ENCODE measurements around the gene EAF2.

The EAF2 gene

DNA sequence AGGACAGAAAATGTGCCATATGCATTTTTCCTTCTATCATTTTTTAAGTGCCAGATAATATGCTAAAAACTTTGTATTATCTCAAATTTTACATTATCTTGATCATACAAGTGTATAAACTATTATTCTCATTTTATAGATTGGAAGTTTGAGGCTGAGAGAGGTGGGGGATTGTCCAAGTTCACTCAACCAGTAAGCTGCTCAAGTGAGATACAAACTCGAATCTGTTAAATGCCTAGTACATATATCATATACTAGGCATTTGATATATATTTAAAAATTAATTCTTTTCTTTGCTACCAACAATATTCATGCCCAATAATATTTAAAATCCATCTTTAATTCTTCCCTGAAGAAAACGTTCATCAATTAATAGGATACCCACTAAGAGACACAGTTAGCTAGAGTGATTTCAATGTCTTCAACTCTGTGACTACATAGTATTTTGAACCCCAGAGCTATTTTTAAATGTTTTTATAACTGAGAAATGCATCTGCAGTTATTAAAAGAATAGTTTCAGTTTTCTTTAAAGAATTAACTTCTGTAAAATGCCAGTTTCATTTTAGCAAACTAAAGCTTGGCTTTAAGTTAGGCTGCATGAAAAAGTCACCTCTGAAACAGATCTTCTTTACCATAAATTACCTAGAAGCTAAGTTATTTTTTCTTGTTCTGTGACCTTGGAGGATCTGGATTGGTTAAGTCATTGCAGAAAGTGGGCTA lies 40.6 kb upstream of the EAF2 start:
- Histone ChIP-seq H3K9ac (ENCODE audit: low read length) (no peak overlapping the region), H3K9me2 (ENCODE audit: low read depth, low read length) (no peaks in the 10 kb centered on the region), H3K9me3 (ENCODE audit: low read length) (no peaks in the 10 kb centered on the region), H3K27me3 (ENCODE audit: insufficient read depth, low read length) (no peaks in the 10 kb centered on the region), H3K27ac (ENCODE audit: low read depth, low read length, poor library complexity, severe bottlenecking) (no peak overlapping the region), H3K4me3 (ENCODE audit: low read depth, low read length, poor library complexity, severe bottlenecking) (no peak overlapping the region), H3K4me2 (ENCODE audit: low read length) (no peak overlapping the region), H3K36me3 (ENCODE audit: insufficient read depth, low read length) (peaks cover 70% of the 10 kb centered on the region), H3K79me2 (ENCODE audit: insufficient read depth, low read length) (no peaks in the 10 kb centered on the region), H3F3A (ENCODE audit: insufficient read depth, low read length) (no peaks in the 10 kb centered on the region), H2AFZ (ENCODE audit: low read length) (no peak overlapping the region), H4K20me1 (ENCODE audit: insufficient read depth, low read length) (no peaks in the 10 kb centered on the region), H3K4me1 (ENCODE audit: insufficient read depth, low read length, severe bottlenecking) (peaks cover 20% of the 10 kb centered on the region)
- TF ChIP-seq EZH2 (IDR thresholded peaks at IDR 0.05; ENCODE audit: borderline replicate concordance, low read length), result no peak
- TF ChIP-seq, protein P1, sequence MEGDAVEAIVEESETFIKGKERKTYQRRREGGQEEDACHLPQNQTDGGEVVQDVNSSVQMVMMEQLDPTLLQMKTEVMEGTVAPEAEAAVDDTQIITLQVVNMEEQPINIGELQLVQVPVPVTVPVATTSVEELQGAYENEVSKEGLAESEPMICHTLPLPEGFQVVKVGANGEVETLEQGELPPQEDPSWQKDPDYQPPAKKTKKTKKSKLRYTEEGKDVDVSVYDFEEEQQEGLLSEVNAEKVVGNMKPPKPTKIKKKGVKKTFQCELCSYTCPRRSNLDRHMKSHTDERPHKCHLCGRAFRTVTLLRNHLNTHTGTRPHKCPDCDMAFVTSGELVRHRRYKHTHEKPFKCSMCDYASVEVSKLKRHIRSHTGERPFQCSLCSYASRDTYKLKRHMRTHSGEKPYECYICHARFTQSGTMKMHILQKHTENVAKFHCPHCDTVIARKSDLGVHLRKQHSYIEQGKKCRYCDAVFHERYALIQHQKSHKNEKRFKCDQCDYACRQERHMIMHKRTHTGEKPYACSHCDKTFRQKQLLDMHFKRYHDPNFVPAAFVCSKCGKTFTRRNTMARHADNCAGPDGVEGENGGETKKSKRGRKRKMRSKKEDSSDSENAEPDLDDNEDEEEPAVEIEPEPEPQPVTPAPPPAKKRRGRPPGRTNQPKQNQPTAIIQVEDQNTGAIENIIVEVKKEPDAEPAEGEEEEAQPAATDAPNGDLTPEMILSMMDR (IDR thresholded peaks at IDR 0.05; ENCODE audit: low read length), result no peak

DNA sequence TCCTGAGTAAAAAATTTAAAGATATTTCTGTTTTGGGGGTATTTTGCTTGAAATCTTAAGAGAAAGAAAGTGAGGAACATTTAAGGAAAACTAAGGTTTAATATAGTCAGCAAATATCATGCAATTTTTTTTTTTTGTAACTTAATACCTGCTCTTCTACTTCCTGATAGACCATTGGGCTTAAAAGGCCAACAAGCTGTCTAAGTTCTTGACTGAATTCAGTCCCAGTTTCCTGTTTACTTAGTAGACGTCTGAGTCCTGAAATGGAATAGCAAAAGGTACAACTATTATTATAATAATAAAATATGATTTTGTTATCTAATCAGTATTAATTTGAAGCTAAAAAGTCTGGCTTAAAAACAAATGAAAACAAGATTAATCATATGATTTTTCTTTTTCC lies 38.0 kb upstream of the EAF2 start:
- Histone ChIP-seq H2AFZ (ENCODE audit: low read length) (no peak overlapping the region), H3F3A (ENCODE audit: insufficient read depth, low read length) (no peaks in the 10 kb centered on the region), H3K9ac (ENCODE audit: low read length) (no peak overlapping the region), H3K9me2 (ENCODE audit: low read depth, low read length) (no peaks in the 10 kb centered on the region), H3K36me3 (ENCODE audit: insufficient read depth, low read length) (peaks cover 66% of the 10 kb centered on the region), H3K9me3 (ENCODE audit: low read length) (no peaks in the 10 kb centered on the region), H3K27me3 (ENCODE audit: insufficient read depth, low read length) (no peaks in the 10 kb centered on the region), H3K27ac (ENCODE audit: low read depth, low read length, poor library complexity, severe bottlenecking) (no peak overlapping the region), H3K79me2 (ENCODE audit: insufficient read depth, low read length) (no peaks in the 10 kb centered on the region), H3K4me2 (ENCODE audit: low read length) (no peak overlapping the region), H4K20me1 (ENCODE audit: insufficient read depth, low read length) (no peaks in the 10 kb centered on the region), H3K4me1 (ENCODE audit: insufficient read depth, low read length, severe bottlenecking) (peaks cover 20% of the 10 kb centered on the region), H3K4me3 (ENCODE audit: low read depth, low read length, poor library complexity, severe bottlenecking) (no peak overlapping the region)
- TF ChIP-seq, protein P1 (IDR thresholded peaks at IDR 0.05; ENCODE audit: low read length), result no peak
- TF ChIP-seq EZH2 (IDR thresholded peaks at IDR 0.05; ENCODE audit: borderline replicate concordance, low read length), result no peak

DNA sequence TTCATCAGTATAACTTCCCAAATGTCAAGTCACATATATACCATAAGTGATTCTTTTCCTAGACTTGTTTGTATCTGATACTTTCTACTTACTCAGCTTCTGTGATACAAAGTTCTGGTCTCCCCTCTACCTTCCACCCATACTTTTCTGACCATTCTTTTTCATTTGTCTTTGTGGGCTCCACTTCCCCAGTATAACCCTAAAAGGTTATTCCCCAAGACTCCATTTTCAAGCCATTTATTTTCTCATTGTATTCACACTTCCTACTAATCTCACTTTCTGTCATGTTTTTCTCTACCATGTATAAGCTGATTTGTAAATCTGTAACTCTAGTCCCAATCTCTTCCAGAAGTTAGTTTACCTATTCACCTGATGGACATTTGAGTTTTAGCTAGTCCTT lies 34.1 kb upstream of the EAF2 start:
- no peaks in the 10 kb centered on the region for H3K9me3 ChIP-seq (ENCODE audit: low read length)
- no peaks in the 10 kb centered on the region for H3K27me3 ChIP-seq (ENCODE audit: insufficient read depth, low read length)
- H3K9me2 ChIP-seq (ENCODE audit: low read depth, low read length), result no peaks in the 10 kb centered on the region
- no peak for TF ChIP-seq EZH2 (IDR thresholded peaks at IDR 0.05; ENCODE audit: borderline replicate concordance, low read length)
- TF ChIP-seq, protein P1 (IDR thresholded peaks at IDR 0.05; ENCODE audit: low read length), result no peak
- peaks cover 60% of the 10 kb centered on the region for H3K36me3 ChIP-seq (ENCODE audit: insufficient read depth, low read length)
- H3K4me2 ChIP-seq (ENCODE audit: low read length), result no peak overlapping the region
- no peak overlapping the region for H3K27ac ChIP-seq (ENCODE audit: low read depth, low read length, poor library complexity, severe bottlenecking)
- no peak overlapping the region for H2AFZ ChIP-seq (ENCODE audit: low read length)
- H3K9ac ChIP-seq (ENCODE audit: low read length), result no peak overlapping the region
- no peaks in the 10 kb centered on the region for H4K20me1 ChIP-seq (ENCODE audit: insufficient read depth, low read length)
- H3F3A ChIP-seq (ENCODE audit: insufficient read depth, low read length), result no peaks in the 10 kb centered on the region
- H3K4me1 ChIP-seq (ENCODE audit: insufficient read depth, low read length, severe bottlenecking), result no peaks in the 10 kb centered on the region
- no peak overlapping the region for H3K4me3 ChIP-seq (ENCODE audit: low read depth, low read length, poor library complexity, severe bottlenecking)
- H3K79me2 ChIP-seq (ENCODE audit: insufficient read depth, low read length), result no peaks in the 10 kb centered on the region

All from OCI-LY1 (cell line).